ENCODE results near the gene PPP1R12C.
A peak's percentile ranks its signal among the peaks of the same experiment; 100 is the strongest.

Gene PPP1R12C

GRCh38 chr19:55132453-55133129 lies 15.2 kb upstream of the PPP1R12C start:
- H3K9me3 Mint-ChIP-seq = no peaks in the 10 kb centered on the region
- H3K27me3 Mint-ChIP-seq (ENCODE audit: low read depth) = peaks cover 24% of the 10 kb centered on the region
- no peaks in the 10 kb centered on the region for H3K36me3 Mint-ChIP-seq (ENCODE audit: low read depth)
- no peaks in the 10 kb centered on the region for H3K4me1 Mint-ChIP-seq (ENCODE audit: low read depth)
- H3K4me3 Mint-ChIP-seq = no peak overlapping the region
- DNase-seq (ENCODE audit: low spot score) = no peak
- no peak overlapping the region for H3K27ac Mint-ChIP-seq

GRCh38 chr19:55131421-55131820 lies 14.0 kb upstream of the PPP1R12C start:
- Mint-ChIP-seq H3K4me3 (no peak overlapping the region), H3K27me3 (ENCODE audit: low read depth) (peaks cover 31% of the 10 kb centered on the region)

GRCh38 chr19:55119053-55119452 lies 1.6 kb upstream of the PPP1R12C start:
- Mint-ChIP-seq H3K9me3 (no peaks in the 10 kb centered on the region), H3K4me1 (ENCODE audit: low read depth) (peaks cover 33% of the 10 kb centered on the region), H3K36me3 (ENCODE audit: low read depth) (peaks cover 12% of the 10 kb centered on the region), H3K4me3 (peak overlapping the region; percentile 100), H3K27me3 (ENCODE audit: low read depth) (peaks cover 23% of the 10 kb centered on the region), H3K27ac (peak overlapping the region; percentile 71)
- no peak for DNase-seq (ENCODE audit: low spot score)

More at GRCh38 chr19:55131421-55131820, 14.0 kb upstream of the PPP1R12C start:
- Mint-ChIP-seq H3K4me1 (ENCODE audit: low read depth) (no peaks in the 10 kb centered on the region), H3K36me3 (ENCODE audit: low read depth) (no peaks in the 10 kb centered on the region), H3K9me3 (no peaks in the 10 kb centered on the region), H3K27ac (no peak overlapping the region)
- no peak for DNase-seq (ENCODE audit: low spot score)

- Mint-ChIP-seq H3K9me3 (no peaks in the 10 kb centered on the region), H3K27ac (peak overlapping the region; percentile 97), H3K36me3 (ENCODE audit: low read depth) (peaks cover 12% of the 10 kb centered on the region), H3K4me3 (peak overlapping the region; percentile 100), H3K27me3 (ENCODE audit: low read depth) (peaks cover 17% of the 10 kb centered on the region), H3K4me1 (ENCODE audit: low read depth) (peaks cover 33% of the 10 kb centered on the region)
- peak; percentile 28 for DNase-seq (ENCODE audit: low spot score)
Observed at GRCh38 chr19:55118401-55118991, 1.1 kb upstream of the PPP1R12C start.

- peak overlapping the region; percentile 97 for H3K27ac Mint-ChIP-seq
- H3K27me3 Mint-ChIP-seq (ENCODE audit: low read depth) = peaks cover 10% of the 10 kb centered on the region
- H3K9me3 Mint-ChIP-seq = no peaks in the 10 kb centered on the region
- H3K4me3 Mint-ChIP-seq = peak overlapping the region; percentile 100
- peak; percentile 97 for DNase-seq (ENCODE audit: low spot score)
- peaks cover 33% of the 10 kb centered on the region for H3K4me1 Mint-ChIP-seq (ENCODE audit: low read depth)
- peaks cover 12% of the 10 kb centered on the region for H3K36me3 Mint-ChIP-seq (ENCODE audit: low read depth)
Observed at GRCh38 chr19:55117663-55118391, 390 bp upstream of the PPP1R12C start.

GRCh38 chr19:55116232-55116858 lies 1.1 kb downstream of the PPP1R12C start:
- peaks cover 5% of the 10 kb centered on the region for H3K27me3 Mint-ChIP-seq (ENCODE audit: low read depth)
- peak overlapping the region; percentile 97 for H3K4me3 Mint-ChIP-seq
- H3K27ac Mint-ChIP-seq = peak overlapping the region; percentile 97
- peaks cover 12% of the 10 kb centered on the region for H3K36me3 Mint-ChIP-seq (ENCODE audit: low read depth)
- no peaks in the 10 kb centered on the region for H3K9me3 Mint-ChIP-seq
- peak; percentile 51 for DNase-seq (ENCODE audit: low spot score)
- H3K4me1 Mint-ChIP-seq (ENCODE audit: low read depth) = peaks cover 33% of the 10 kb centered on the region

- no peak for DNase-seq (ENCODE audit: low spot score)
- H3K27me3 Mint-ChIP-seq (ENCODE audit: low read depth) = peaks cover 4% of the 10 kb centered on the region
- peaks cover 15% of the 10 kb centered on the region for H3K36me3 Mint-ChIP-seq (ENCODE audit: low read depth)
- peaks cover 33% of the 10 kb centered on the region for H3K4me1 Mint-ChIP-seq (ENCODE audit: low read depth)
- H3K4me3 Mint-ChIP-seq = peak overlapping the region; percentile 97
- no peaks in the 10 kb centered on the region for H3K9me3 Mint-ChIP-seq
- H3K27ac Mint-ChIP-seq = peak overlapping the region; percentile 97
Observed at GRCh38 chr19:55115446-55116065, 1.9 kb downstream of the PPP1R12C start.

GRCh38 chr19:55114566-55115145 lies 2.8 kb downstream of the PPP1R12C start:
- peak overlapping the region; percentile 55 for H3K27ac Mint-ChIP-seq
- no peaks in the 10 kb centered on the region for H3K9me3 Mint-ChIP-seq
- peaks cover 1% of the 10 kb centered on the region for H3K27me3 Mint-ChIP-seq (ENCODE audit: low read depth)
- H3K4me1 Mint-ChIP-seq (ENCODE audit: low read depth) = peaks cover 30% of the 10 kb centered on the region
- H3K4me3 Mint-ChIP-seq = peak overlapping the region; percentile 67
- H3K36me3 Mint-ChIP-seq (ENCODE audit: low read depth) = peaks cover 18% of the 10 kb centered on the region
- DNase-seq (ENCODE audit: low spot score) = no peak

- Mint-ChIP-seq H3K4me1 (ENCODE audit: low read depth) (peaks cover 24% of the 10 kb centered on the region), H3K9me3 (no peaks in the 10 kb centered on the region), H3K27me3 (ENCODE audit: low read depth) (no peaks in the 10 kb centered on the region), H3K4me3 (no peak overlapping the region), H3K27ac (no peak overlapping the region), H3K36me3 (ENCODE audit: low read depth) (peaks cover 26% of the 10 kb centered on the region)
- DNase-seq (ENCODE audit: low spot score) = no peak
Observed at GRCh38 chr19:55113570-55114039, 3.8 kb downstream of the PPP1R12C start.

GRCh38 chr19:55112777-55113569 lies 4.5 kb downstream of the PPP1R12C start:
- Mint-ChIP-seq H3K27ac (no peak overlapping the region), H3K9me3 (no peaks in the 10 kb centered on the region), H3K36me3 (ENCODE audit: low read depth) (peaks cover 29% of the 10 kb centered on the region), H3K27me3 (ENCODE audit: low read depth) (no peaks in the 10 kb centered on the region), H3K4me1 (ENCODE audit: low read depth) (peaks cover 18% of the 10 kb centered on the region), H3K4me3 (no peak overlapping the region)
- no peak for DNase-seq (ENCODE audit: low spot score)

GRCh38 chr19:55112246-55112776 lies 5.1 kb downstream of the PPP1R12C start:
- Mint-ChIP-seq H3K4me1 (ENCODE audit: low read depth) (peaks cover 16% of the 10 kb centered on the region), H3K36me3 (ENCODE audit: low read depth) (peaks cover 31% of the 10 kb centered on the region), H3K9me3 (no peaks in the 10 kb centered on the region), H3K27ac (no peak overlapping the region), H3K27me3 (ENCODE audit: low read depth) (no peaks in the 10 kb centered on the region), H3K4me3 (no peak overlapping the region)
- no peak for DNase-seq (ENCODE audit: low spot score)

- no peaks in the 10 kb centered on the region for H3K9me3 Mint-ChIP-seq
Observed at GRCh38 chr19:55111238-55111831, 6.1 kb downstream of the PPP1R12C start.

More at GRCh38 chr19:55111238-55111831, 6.1 kb downstream of the PPP1R12C start:
- Mint-ChIP-seq H3K4me3 (no peak overlapping the region), H3K36me3 (ENCODE audit: low read depth) (peaks cover 28% of the 10 kb centered on the region), H3K27me3 (ENCODE audit: low read depth) (no peaks in the 10 kb centered on the region), H3K27ac (no peak overlapping the region), H3K4me1 (ENCODE audit: low read depth) (peaks cover 12% of the 10 kb centered on the region)
- DNase-seq (ENCODE audit: low spot score) = no peak

All from T-helper 2 cell treated with Interferon-gamma antibody and Interleukin-4, amounts not matched to agents 5 μg/mL and 100 μg/mL, for 36 hours (primary cell).